Spleen (tissue), 7 donors: ENCODE data around the gene AQR.

Source experiments
- POLR2AphosphoS5 ChIP-seq, 3 donors: sonication (generic); formaldehyde crosslinking; IDR thresholded peaks; one replicate each; pipeline ENCODE4 v1.5.1; 2017; ENCODE audit warnings: antibody characterized with exemption in 3 of 3
- TF ChIP-seq, protein P1 (sequence below), 11 experiments: fragments of 200-600 bp in 7 of 11; fragments of 450-650 bp in 4 of 11; sonication (generic) in 4 of 11; IDR thresholded peaks in 8 of 11; conservative IDR thresholded peaks in 3 of 11; 1 replicate in 7 of 11; 2 replicates in 4 of 11; pipeline versions ENCODE4 v1.4.0 to v1.8.0; 2016 to 2021; ENCODE audit warnings: antibody characterized with exemption in 11 of 11, inconsistent platforms in 4 of 11, mild to moderate bottlenecking in 1 of 11
- donor health status: DM: no; HTN: no; CAD: no; lungs with moderate emphysema.
- donor health status: DM: no; HTN: no; CAD: no.
- donor health status: DM: no; HTN: no; CAD: no.

DNA sequence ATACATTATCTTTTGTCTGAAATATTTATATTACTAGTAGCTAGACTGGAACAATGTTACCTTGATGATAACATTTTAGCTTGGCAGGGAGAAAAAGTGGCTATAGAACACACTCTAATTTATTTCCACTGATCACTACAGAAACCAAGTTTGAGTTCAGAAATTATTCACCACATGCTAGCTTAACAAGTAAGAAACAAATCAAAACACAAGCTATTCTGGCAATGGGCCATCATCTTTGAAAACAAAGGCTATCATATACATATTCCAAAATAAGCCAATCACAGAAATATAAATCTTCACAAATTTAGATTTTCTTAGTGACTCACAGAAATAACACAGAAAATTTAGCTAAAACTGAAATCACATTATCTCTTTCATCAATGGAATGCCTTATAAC, 17.1 kb downstream of the AQR start:
- TF ChIP-seq, protein P1, sequence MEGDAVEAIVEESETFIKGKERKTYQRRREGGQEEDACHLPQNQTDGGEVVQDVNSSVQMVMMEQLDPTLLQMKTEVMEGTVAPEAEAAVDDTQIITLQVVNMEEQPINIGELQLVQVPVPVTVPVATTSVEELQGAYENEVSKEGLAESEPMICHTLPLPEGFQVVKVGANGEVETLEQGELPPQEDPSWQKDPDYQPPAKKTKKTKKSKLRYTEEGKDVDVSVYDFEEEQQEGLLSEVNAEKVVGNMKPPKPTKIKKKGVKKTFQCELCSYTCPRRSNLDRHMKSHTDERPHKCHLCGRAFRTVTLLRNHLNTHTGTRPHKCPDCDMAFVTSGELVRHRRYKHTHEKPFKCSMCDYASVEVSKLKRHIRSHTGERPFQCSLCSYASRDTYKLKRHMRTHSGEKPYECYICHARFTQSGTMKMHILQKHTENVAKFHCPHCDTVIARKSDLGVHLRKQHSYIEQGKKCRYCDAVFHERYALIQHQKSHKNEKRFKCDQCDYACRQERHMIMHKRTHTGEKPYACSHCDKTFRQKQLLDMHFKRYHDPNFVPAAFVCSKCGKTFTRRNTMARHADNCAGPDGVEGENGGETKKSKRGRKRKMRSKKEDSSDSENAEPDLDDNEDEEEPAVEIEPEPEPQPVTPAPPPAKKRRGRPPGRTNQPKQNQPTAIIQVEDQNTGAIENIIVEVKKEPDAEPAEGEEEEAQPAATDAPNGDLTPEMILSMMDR (IDR thresholded peaks at IDR 0.05 in 8 of 11, conservative IDR thresholded peaks at IDR 0.05 in 3 of 11): no peak
- no peak for TF ChIP-seq POLR2AphosphoS5 (IDR thresholded peaks at IDR 0.05)
